ENCODE measurements around the gene TXNDC2.
A peak's percentile ranks its signal among the peaks of the same experiment; 100 is the strongest.
"Not testable (repeated sequence)": the region's sequence is repeated elsewhere in the genome, so short reads cannot be mapped to it uniquely, and the experiment has no call there.

Gene TXNDC2

DNA sequence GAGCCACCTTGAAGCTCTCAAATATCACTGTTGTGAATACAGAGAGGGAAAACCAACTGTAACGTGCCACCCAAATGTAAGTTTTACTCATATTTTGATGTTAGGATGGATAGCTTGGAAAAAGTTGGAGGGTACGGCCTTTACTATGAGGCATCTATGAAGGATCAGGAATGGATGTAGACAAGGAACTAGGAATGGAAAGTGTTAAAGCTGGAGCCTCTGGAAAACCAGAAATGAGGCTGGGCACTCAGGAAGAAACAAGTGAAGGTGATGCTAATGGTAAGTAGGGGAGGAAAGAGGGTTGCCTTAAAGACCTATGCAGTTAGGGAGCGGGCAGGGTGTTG lies 204 bp downstream of the TXNDC2 start:
- DNase-seq = no peak

DNA sequence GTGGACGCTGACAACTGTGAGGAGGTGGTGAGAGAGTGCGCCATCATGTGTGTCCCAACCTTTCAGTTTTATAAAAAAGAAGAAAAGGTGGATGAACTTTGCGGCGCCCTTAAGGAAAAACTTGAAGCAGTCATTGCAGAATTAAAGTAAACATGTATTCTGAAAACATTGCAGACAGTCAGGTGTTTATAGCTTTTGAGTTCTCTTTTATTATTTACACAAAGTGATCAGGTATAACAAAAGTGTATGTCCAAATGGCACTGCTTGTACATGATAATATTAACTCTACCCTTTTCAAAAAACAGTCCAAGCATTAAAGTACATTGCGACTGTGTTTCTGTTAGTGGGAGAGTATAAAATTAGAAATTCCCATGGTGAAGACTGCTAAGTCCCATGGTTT lies 2.2 kb downstream of the TXNDC2 start:
- DNase-seq = no peak

- no peak for DNase-seq
Observed at GRCh38 chr18:9890196-9890595, 4.4 kb downstream of the TXNDC2 start.

- no peak for DNase-seq
Observed at GRCh38 chr18:9890957-9891356, 5.2 kb downstream of the TXNDC2 start.

DNA sequence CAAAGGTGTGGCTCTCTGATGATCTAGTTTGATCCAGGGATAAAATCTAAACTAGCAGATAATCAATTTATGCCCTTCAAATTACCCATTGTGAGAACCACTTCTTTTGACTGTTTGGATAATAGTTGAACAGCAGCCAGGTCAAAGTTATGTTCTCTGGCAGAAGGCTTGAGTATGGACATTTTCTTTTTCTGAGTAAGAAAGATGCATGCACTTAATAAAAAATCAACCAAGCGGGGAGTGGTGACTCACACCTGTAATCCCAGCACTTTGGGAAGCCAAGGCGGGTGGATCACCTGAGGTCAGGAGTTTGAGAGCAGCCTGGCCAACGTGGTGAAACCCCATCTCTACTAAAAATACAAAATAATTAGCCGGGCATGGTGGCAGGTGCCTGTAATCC lies 5.7 kb downstream of the TXNDC2 start:
- DNase-seq = not testable (repeated sequence)

GRCh38 chr18:9894454-9895068 lies 8.8 kb downstream of the TXNDC2 start:
- DNase-seq = no peak

DNA sequence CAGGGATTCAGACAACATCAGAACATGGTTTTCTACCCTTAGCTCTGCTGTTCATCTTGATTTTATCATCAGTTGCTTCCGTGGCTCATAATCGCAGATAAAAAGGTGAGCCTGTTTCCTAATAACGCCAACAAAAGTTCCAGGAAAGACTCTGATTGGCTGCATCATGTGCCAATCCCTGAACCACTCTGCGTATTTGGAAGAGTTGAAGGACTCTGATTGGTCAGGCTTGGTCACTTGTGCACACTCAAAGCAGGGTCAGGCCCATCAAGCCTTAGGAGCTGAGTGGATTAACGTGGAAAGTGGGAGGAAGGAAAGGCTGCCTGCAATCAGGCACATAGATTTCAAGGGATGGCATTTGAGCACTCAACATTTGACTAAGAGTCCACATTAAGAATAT lies 11.4 kb downstream of the TXNDC2 start:
- DNase-seq = no peak

GRCh38 chr18:9897787-9898291 lies 12.1 kb downstream of the TXNDC2 start:
- DNase-seq = not testable (repeated sequence)

DNA sequence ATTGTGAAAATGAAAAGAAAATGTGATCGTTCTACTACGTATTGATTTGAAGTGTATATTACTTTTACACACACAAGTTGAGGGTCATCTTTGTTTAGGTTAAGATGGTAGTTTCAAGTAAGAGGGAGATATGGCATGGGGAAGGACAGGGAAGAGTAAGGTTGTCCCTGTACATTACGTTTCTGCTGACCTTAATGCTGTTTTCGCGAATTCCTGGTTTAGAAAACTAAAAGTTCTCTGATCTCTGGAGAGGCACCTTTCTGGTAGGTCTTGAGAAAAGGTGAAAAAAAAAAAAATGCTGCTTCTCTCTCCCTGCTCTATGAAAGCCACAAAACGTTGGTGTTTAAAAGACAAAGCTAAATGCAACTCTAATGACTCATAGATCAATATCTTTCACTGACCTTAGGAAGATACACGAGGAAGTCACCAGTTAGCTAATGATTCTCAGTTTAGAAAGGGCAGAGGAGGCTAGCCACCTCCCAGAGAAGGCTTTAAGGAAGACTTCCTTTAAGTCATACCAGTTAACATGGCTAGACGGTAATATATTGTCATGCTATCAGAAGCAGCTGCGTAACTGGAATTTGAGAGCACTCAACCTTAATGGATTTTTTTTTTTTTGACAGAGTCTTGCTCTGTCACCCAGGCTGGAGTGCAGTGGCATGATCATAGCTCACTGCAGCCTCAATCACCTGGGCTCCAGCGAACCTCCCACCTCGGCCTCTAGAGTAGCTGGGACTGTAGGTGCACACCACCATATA lies 13.2 kb downstream of the TXNDC2 start:
- no peak for DNase-seq

GRCh38 chr18:9899550-9899930 lies 13.8 kb downstream of the TXNDC2 start:
- DNase-seq = not testable (repeated sequence)

DNA sequence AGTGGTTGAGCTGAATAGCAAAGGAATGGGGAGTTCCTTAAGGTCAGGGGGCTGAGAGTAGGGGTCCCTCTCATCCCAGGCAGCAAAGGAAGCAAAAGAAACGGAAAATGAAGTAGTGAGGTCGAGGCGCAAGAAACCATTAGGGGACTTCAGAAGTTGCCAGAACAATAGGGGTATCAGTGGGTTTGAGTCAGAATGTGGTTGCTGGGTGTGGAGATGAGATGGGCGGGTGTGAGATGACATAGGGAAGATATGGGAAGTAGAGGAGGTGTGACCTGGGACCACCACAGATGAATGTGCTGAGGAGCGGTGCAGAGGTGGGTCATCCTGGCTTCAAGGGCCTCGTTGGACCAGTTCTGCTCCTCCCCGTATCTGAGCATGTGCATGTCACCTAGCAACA lies 14.9 kb downstream of the TXNDC2 start:
- DNase-seq = no peak

GRCh38 chr18:9901377-9901776 lies 15.6 kb downstream of the TXNDC2 start:
- no peak for DNase-seq

- DNase-seq = not testable (repeated sequence)
Observed at GRCh38 chr18:9902264-9902663, 16.5 kb downstream of the TXNDC2 start.

- DNase-seq = no peak
Observed at GRCh38 chr18:9902832-9903231, 17.1 kb downstream of the TXNDC2 start.

DNA sequence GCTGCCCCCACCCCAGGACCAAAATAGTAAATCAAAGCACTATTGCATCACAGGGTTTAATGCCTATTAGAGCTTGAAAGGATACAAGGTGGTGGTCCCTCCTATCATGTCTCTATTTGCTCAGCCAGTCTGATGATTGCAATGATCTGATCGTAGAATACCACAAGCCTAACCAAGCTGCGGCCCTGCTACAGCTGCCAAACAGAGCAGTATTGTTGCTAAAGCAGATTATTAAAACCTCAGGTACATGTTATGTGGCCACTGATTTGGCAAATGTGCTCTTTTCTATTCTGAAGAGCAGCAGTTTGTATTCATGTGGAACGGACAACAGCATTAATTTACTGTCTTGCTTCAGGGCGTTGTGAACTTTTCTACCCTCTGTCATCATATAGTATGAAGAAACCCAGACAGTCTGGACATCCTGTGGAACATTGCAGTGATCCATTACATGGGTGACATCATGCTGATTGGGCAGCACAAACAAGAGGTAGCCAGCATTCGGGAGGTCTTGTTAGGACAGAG lies 19.7 kb downstream of the TXNDC2 start:
- no peak for DNase-seq

DNA sequence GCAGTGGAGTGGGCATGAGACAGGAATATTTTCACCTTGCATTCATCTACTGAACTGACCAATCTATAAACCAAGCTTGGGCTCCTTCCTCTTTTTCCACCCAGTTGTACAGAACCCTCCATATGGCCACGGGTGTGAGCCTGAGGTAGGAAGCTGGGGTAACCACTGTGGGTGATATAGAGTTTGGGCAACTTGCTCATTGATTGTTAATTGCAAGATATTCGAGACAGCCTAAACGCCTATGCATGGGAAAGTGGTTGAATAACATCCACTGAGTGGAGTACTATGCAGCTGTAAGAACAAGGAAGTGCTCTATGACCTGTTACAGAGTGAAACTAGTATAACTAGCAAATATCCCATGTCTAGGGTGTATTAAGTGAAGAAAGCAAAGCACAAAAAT lies 20.7 kb downstream of the TXNDC2 start:
- DNase-seq = no peak

DNA sequence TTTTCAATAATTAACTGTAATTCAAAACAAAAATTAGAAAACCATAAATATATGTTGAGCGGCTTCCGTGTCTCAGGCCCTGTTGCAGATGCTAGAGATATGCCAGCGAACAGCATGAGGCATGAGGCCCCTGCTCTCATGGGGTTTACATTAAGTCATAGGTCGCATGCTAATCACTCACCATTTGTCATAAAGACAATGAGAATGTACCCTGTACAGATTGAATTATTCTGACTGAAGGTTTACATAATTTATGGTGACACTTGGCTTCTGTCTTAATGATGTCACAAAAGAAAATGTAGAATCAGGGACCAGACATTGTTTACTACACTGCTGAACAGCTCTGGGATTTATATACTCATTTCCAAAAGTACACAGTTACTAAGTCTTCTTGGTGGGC lies 22.1 kb downstream of the TXNDC2 start:
- DNase-seq = no peak

DNA sequence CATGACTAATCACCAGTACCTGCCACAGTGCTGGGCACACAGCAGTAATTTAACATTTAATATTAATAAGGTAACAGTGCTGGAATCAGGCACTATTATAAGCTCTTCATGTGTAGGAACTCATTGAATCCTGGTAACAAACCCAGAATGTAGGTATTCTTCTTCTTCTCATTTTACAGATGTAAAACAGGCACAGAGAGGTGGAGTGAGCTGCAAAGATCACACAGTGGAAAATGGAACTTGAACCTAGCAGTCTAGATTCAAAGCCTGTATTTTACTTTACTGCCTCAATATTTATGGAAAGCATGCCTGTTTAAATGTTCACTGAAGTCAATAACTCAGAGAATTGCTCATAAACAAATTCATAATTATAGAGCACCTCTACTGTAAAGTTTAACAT lies 24.3 kb downstream of the TXNDC2 start:
- no peak for DNase-seq

DNA sequence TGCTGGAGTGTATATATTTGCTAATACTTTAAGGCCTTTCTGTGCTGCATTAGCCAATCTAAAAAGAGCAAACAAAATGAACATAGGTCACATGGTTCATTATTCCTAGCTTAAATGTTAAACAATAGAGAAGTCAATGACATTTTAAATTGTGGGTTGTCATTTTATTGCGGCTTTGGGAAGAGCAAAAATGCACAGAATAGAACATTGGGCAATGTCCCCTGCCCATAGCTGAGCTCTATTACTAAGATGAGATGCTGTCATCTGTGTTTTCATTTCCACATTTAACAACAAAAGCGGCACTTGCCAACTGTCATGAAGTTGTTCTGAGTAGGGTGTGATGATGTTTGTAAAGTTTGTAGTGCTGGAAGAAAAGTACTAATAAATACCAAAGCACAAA lies 24.9 kb downstream of the TXNDC2 start:
- DNase-seq = no peak

DNA sequence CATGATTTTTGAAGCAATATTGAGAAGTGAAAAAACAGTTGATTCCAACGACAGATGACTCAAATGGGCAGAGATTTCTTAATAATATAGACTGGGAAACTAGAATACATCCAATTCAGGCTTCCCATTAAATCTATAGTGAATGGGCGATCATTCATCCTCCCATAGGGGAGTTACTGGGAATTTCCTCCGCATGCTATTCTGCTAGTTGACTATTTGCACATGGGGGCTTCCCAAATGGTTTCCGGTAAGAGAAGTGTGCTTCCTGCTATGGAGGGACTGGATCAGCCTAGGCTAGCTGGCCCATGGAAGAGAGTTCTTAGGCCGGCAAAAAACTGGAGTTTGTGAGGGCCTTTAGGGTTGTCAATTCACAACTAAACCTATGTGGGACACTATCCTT lies 25.5 kb downstream of the TXNDC2 start:
- no peak for DNase-seq

DNA sequence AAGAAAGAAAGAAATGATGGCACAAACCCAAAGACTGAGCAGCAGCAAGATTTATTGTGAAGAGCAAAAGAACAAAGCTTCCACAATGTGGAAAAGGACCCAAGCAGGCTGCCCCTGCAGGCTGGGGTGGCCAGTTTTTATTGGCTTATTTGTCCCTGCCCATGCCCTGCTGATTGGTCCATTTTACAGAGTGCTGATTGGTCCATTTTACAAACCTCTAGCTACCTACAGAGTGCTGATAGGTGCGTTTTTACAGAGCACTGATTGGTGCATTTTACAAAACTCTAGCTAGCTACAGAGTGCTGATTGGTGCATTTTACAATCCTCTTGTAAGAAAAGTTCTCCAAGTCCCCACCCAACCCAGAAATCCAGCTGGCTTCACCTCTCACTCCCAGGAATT lies 26.5 kb downstream of the TXNDC2 start:
- DNase-seq = not testable (repeated sequence)

DNA sequence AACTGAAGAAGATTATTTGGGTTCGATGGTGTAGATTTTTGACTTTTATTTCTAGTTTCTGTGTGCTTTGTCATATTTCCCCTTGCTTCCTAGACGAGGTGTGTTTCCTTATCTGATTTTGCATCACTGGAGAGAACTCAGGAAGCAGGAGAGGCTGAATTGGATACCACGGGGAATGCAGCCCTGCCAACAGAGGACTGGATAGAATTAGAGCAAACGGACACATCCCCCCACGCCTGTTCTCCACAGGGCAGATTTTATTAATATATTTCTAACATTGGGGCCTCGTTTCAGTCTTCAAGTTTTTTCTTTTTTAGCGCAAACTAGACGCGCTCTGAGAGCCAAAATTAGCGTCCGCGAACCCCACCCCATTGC lies 27.4 kb downstream of the TXNDC2 start:
- DNase-seq = no peak

DNA sequence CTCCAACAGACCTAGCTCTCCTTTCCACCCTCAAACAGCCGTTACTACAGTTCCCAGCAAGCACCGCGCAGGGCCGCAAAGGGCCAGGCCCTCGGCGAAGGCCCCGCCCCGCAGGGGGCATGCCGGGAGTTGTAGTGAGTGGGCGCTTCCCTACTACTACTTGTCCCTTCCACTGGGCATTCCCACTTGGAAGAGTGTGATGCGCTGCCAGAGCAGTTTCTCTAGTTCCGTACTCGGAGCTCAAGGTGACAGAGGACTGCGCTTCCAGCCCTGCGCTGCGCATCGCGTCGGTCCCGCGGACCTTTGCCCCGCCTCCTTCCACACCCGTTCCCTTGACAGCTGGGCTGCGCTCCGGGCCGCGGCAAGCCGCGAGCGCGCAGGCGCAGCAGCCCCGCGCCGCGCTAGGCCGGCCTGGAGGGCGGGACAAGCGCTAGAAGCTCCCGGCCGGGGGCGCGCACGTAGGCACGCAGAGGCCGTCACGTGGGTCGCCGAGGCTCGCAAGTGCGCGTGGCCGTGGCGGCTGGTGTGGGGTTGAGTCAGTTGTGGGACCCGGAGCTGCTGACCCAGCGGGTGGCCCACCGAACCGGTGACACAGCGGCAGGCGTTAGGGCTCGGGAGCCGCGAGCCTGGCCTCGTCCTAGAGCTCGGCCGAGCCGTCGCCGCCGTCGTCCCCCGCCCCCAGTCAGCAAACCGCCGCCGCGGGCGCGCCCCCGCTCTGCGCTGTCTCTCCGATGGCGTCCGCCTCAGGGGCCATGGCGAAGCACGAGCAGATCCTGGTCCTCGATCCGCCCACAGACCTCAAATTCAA lies 28.0 kb downstream of the TXNDC2 start, which contains the start of gene VAPA:
VAPA (plus strand) TSS at position 491 of the 808 bp plus-strand sequence; CDS start at position 732, 241 bp downstream.
- DNase-seq = peak; percentile 86

DNA sequence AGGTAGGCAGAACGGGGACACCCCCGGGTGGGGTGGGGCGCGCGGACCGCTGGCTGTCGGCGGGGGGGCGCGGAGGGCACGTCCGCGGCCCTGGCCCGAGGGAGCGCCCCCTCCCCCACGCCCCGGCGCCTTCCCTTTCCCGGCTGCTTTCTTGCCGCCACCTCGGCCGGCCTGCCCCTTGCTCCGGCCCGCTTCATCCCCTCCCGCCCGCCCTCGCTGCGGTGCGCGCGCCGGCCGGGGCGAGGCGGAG lies 28.5 kb downstream of the TXNDC2 start:
- DNase-seq = no peak

All from GOT3 (cell line).